ENCODE results near the gene RBL2. TPM values are rescaled to one million over a fixed set of nuclear protein-coding genes. Genes with fewer than 3 reads are reported as not detected.
"Not testable (repeated sequence)": the region's sequence is repeated elsewhere in the genome, so short reads cannot be mapped to it uniquely, and the experiment has no call there.

The RBL2 gene
- total RNA-seq, 1 donor from 2014 or later, result 36.0 TPM

DNA sequence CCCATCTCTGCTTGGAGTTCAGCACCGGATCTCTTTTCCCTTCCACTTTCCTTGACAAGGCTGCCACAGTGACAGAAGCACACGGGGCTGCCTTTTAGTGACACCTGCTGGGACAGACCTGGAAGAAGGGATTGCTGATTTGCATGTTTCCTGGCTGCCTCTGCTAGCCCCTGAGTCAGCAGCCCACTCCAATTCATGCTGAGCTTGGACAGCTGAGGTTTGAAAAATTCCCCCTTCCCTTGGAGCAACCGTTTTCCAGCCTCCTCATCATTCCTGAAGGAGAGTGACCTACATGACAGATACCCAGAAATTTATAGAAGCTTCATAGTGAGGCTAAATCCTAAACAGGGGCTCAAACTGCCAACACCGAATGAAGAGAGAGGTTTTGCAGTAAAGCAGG lies 18.8 kb upstream of the RBL2 start:
- intact Hi-C loops (cut with micrococcal nuclease), result no loop called here
- Histone ChIP-seq H3K9me3 (replicated peaks) (no peaks in the 10 kb centered on the region), H3K36me3 (no peaks in the 10 kb centered on the region), H3K27ac (replicated peaks) (no peak overlapping the region), H3K4me1 (no peaks in the 10 kb centered on the region), H3K27me3 (ENCODE audit: low read depth) (peaks cover 17% of the 10 kb centered on the region), H3K4me3 (no peak overlapping the region)
- TF ChIP-seq, protein P1, sequence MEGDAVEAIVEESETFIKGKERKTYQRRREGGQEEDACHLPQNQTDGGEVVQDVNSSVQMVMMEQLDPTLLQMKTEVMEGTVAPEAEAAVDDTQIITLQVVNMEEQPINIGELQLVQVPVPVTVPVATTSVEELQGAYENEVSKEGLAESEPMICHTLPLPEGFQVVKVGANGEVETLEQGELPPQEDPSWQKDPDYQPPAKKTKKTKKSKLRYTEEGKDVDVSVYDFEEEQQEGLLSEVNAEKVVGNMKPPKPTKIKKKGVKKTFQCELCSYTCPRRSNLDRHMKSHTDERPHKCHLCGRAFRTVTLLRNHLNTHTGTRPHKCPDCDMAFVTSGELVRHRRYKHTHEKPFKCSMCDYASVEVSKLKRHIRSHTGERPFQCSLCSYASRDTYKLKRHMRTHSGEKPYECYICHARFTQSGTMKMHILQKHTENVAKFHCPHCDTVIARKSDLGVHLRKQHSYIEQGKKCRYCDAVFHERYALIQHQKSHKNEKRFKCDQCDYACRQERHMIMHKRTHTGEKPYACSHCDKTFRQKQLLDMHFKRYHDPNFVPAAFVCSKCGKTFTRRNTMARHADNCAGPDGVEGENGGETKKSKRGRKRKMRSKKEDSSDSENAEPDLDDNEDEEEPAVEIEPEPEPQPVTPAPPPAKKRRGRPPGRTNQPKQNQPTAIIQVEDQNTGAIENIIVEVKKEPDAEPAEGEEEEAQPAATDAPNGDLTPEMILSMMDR (IDR thresholded peaks at IDR 0.05; ENCODE audit: borderline replicate concordance), result no peak
- DNase-seq, result no peak

DNA sequence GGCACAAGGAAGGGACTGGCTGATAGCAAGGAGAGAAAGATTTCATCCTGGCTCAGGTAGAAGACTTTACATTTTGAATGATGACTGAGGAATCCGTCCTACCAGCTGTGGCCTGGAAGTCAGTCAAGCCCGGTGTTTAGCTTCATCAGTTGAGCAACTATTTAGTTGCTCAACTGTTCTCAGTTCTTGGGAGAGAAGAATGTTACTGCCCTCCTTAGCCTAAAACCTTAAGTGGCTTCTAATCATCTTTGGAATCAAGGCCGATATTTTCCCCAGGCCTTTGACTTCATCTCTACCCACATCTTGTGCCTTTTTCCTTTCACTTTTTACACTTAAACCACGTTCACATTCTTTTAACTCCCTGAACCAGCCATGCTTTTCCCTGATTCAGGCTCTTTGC lies 17.3 kb upstream of the RBL2 start:
- H3K4me3 ChIP-seq, result no peak overlapping the region
- no peaks in the 10 kb centered on the region for H3K4me1 ChIP-seq
- no peak overlapping the region for H3K27ac ChIP-seq (replicated peaks)
- intact Hi-C loops (cut with micrococcal nuclease), result no loop called here
- H3K27me3 ChIP-seq (ENCODE audit: low read depth), result peaks cover 17% of the 10 kb centered on the region
- no peaks in the 10 kb centered on the region for H3K36me3 ChIP-seq
- TF ChIP-seq, protein P1 (IDR thresholded peaks at IDR 0.05; ENCODE audit: borderline replicate concordance), result no peak
- no peak for DNase-seq
- H3K9me3 ChIP-seq (replicated peaks), result no peaks in the 10 kb centered on the region

DNA sequence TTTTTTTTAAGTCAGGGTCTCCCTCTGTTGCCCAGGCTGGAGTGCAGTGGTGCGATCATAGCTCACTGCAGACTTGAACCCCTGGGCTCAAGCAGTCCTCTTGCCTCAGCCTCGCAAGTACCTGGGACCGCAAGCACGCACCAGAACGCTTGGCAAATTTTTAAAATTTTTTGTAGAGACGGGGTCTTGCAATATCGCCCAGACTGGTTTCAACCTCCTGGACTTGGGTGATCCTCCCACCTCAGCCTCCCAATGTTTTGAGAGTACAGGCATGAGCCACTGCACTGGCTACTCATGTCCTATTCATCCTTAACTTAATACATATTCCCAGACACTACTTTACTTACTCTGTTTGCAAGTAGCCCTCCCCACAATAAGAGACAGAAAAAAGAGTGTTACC lies 16.3 kb upstream of the RBL2 start:
- H3K27me3 ChIP-seq (ENCODE audit: low read depth), result peaks cover 17% of the 10 kb centered on the region
- peaks cover 4% of the 10 kb centered on the region for H3K9me3 ChIP-seq (replicated peaks)
- TF ChIP-seq, protein P1 (IDR thresholded peaks at IDR 0.05; ENCODE audit: borderline replicate concordance), result no peak
- H3K36me3 ChIP-seq, result no peaks in the 10 kb centered on the region
- intact Hi-C loops (cut with micrococcal nuclease), result no loop called here
- H3K27ac ChIP-seq (replicated peaks), result no peak overlapping the region
- no peaks in the 10 kb centered on the region for H3K4me1 ChIP-seq
- H3K4me3 ChIP-seq, result no peak overlapping the region
- no peak for DNase-seq

DNA sequence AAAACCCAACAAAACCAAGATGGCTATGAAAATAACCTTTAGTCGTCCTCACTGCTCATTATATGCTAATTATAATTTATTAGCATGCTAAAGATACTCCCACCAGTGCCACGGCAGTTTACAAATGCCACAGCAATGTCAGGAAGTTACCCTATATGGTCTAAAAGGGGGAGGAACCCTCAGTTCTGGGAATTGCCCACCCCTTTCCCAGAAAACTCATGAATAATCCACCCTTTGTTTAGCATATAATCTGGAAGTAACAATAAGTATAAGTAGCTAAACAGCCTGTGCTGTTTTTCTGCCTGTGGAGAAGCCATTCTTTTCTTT lies 14.9 kb upstream of the RBL2 start:
- H3K4me1 ChIP-seq; H3K36me3 ChIP-seq; DNase-seq; H3K4me3 ChIP-seq; intact Hi-C loops (cut with micrococcal nuclease); H3K27ac ChIP-seq (replicated peaks): not testable (repeated sequence)
- peaks cover 17% of the 10 kb centered on the region for H3K27me3 ChIP-seq (ENCODE audit: low read depth)
- peaks cover 18% of the 10 kb centered on the region for H3K9me3 ChIP-seq (replicated peaks)

DNA sequence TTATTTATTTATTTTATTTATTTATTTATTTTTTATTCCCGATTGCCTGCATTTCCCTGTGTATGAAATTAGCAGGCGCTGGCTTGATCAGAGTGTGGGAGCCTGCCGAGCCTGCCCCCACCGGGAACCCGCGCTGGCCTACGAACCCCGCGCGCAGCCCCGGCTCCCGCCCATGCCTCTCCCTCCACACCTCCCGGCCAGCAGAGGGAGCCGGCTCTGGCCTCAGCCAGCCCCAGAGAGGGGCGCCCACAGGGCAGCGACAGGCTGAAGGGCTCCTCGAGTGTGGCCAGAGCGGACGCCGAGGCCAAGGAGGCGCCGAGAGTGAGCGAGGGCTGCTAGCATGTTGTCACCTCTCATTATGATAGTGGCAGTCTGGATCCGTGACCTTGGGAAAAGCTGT lies 13.0 kb upstream of the RBL2 start:
- Histone ChIP-seq H3K4me1 (no peaks in the 10 kb centered on the region), H3K4me3 (no peak overlapping the region), H3K36me3 (no peaks in the 10 kb centered on the region), H3K27ac (replicated peaks) (no peak overlapping the region), H3K27me3 (ENCODE audit: low read depth) (peaks cover 13% of the 10 kb centered on the region), H3K9me3 (replicated peaks) (peaks cover 21% of the 10 kb centered on the region)
- TF ChIP-seq, protein P1 (IDR thresholded peaks at IDR 0.05; ENCODE audit: borderline replicate concordance), result no peak
- intact Hi-C loops (cut with micrococcal nuclease), result no loop called here
- no peak for DNase-seq

DNA sequence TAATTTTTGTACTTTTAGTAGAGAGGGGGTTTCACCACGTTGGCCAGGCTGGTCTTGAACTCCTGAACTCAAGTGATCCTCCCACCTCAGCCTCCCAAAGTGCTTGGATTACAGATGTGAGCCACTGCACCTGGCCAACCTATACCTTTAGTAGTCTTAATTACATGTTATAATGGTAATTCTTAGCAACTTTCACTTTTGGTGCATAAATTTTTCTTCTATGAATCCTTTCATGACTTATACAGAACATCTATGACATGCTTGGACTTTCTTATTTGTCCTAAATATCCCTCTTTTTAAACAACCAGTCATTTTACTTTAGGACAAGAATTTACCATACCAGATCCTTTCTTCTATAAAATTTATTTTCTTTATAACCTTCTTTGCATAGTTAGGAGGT lies 10.3 kb upstream of the RBL2 start:
- intact Hi-C loops (cut with micrococcal nuclease); H3K4me1 ChIP-seq; H3K4me3 ChIP-seq; H3K27me3 ChIP-seq (ENCODE audit: low read depth); H3K36me3 ChIP-seq; H3K27ac ChIP-seq (replicated peaks); DNase-seq: not testable (repeated sequence)
- peaks cover 21% of the 10 kb centered on the region for H3K9me3 ChIP-seq (replicated peaks)

DNA sequence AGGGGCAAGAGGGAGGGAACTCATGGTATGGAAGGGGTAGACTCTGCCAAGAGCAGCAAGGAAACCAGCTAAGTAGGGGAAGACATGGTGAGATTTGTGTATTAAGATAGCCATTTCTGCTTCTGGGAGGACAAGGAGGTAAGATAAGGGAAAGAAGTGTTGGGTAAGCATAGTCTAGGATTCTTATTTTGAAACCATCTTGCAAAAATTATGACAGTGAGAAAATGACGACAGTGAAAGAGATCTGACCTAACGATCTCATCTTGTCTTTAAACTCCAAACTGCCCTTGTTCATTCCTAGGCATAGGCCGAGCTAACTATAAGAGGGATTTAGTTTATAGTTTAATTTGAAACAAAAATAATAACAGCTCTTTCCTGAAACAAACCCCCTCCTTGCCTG lies 5.6 kb upstream of the RBL2 start:
- TF ChIP-seq, protein P1 (IDR thresholded peaks at IDR 0.05; ENCODE audit: borderline replicate concordance), result no peak
- no peak for DNase-seq
- Histone ChIP-seq H3K27me3 (ENCODE audit: low read depth) (no peaks in the 10 kb centered on the region), H3K27ac (replicated peaks) (no peak overlapping the region), H3K4me1 (peaks cover 2% of the 10 kb centered on the region), H3K36me3 (no peaks in the 10 kb centered on the region), H3K9me3 (replicated peaks) (peaks cover 10% of the 10 kb centered on the region), H3K4me3 (no peak overlapping the region)
- intact Hi-C loops (cut with micrococcal nuclease), result no loop called here

Data from left ventricle myocardium inferior (tissue), 1 donor.